ENCODE measurements around the gene CTTN. TPM values are rescaled to one million over a fixed set of nuclear protein-coding genes. Genes with fewer than 3 reads are reported as not detected.

Gene CTTN
- total and polyA plus RNA-seq, 8 donors: 68.7 to 130 (median 87.6) TPM

GRCh38 chr11:70473186-70473872 is 75.0 kb downstream of the CTTN start:
- DNase-seq (no peak), FAIRE-seq (no peak), ATAC-seq (no peak)
- intact Hi-C loops (cut with DNase I): no loop called here
- no peak overlapping the region for H3K27ac ChIP-seq
- no peaks in the 10 kb centered on the region for H3K36me3 ChIP-seq
- no peak overlapping the region for H3K4me3 ChIP-seq
- TF ChIP-seq CTCF (IDR thresholded peaks at IDR 0.05): no peak
- peaks cover 0 to 3% (median 0%) of the 10 kb centered on the region in 3 donors for H3K4me1 ChIP-seq
- no peaks in the 10 kb centered on the region for H3K27me3 ChIP-seq
- WGBS, 2 donors: 93 to 96% methylated on average over 22 of the region's 22 CpGs
- no peaks in the 10 kb centered on the region for H3K9me3 ChIP-seq

GRCh38 chr11:70473873-70474690 is 75.8 kb downstream of the CTTN start:
- intact Hi-C loops (cut with DNase I): no loop called here
- FAIRE-seq (no peak), DNase-seq (peak in 1 of 6 donors; percentile 43), ATAC-seq (no peak)
- no peak for TF ChIP-seq CTCF (IDR thresholded peaks at IDR 0.05)
- Histone ChIP-seq H3K9me3 (no peaks in the 10 kb centered on the region), H3K27me3 (no peaks in the 10 kb centered on the region), H3K27ac (no peak overlapping the region), H3K36me3 (no peaks in the 10 kb centered on the region), H3K4me1 (peaks cover 0 to 3% (median 0%) of the 10 kb centered on the region in 3 donors), H3K4me3 (no peak overlapping the region)
- 86 to 87% methylated on average over 18 of the region's 18 CpGs for WGBS, 2 donors

DNA sequence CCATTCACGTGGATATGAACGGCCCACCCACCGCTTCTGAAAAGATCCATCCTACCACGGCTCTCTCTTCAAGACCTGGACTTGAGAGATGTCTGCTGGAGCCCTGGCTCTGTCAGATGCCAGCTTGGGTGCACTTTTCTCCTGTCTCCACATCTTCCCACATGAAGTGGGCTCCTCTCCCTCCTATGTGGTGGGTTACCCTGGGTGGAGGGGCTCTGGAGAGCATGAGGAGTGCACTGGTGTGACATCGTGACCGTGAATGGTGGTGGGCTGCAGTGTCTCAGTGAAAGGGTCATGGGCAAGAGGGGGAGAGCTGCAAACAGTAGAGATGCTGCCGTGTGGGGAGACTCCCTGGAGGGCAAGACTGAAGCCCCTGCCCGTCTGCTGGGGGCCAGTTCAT is 76.4 kb downstream of the CTTN start:
- peaks cover 0 to 3% (median 0%) of the 10 kb centered on the region in 3 donors for H3K4me1 ChIP-seq
- no peak for FAIRE-seq
- H3K27ac ChIP-seq: no peak overlapping the region
- no peak for TF ChIP-seq CTCF (IDR thresholded peaks at IDR 0.05)
- H3K27me3 ChIP-seq: no peaks in the 10 kb centered on the region
- H3K4me3 ChIP-seq: no peak overlapping the region
- WGBS, 2 donors: 89 to 93% methylated on average over 8 of the region's 8 CpGs
- H3K9me3 ChIP-seq: no peaks in the 10 kb centered on the region
- DNase-seq: no peak
- ATAC-seq: no peak
- intact Hi-C loops (cut with DNase I): no loop called here
- no peaks in the 10 kb centered on the region for H3K36me3 ChIP-seq

- Histone ChIP-seq H3K9me3 (no peaks in the 10 kb centered on the region), H3K4me3 (no peak overlapping the region), H3K36me3 (no peaks in the 10 kb centered on the region), H3K27ac (no peak overlapping the region), H3K27me3 (no peaks in the 10 kb centered on the region), H3K4me1 (no peaks in the 10 kb centered on the region)
- no peak for ATAC-seq
- 66 to 73% methylated on average over 4 of the region's 4 CpGs for WGBS, 2 donors
- TF ChIP-seq CTCF (IDR thresholded peaks at IDR 0.05): no peak
- DNase-seq: no peak
- intact Hi-C loops (cut with DNase I): no loop called here
- FAIRE-seq: no peak
Measured at GRCh38 chr11:70476669-70477068, 78.3 kb downstream of the CTTN start.

DNA sequence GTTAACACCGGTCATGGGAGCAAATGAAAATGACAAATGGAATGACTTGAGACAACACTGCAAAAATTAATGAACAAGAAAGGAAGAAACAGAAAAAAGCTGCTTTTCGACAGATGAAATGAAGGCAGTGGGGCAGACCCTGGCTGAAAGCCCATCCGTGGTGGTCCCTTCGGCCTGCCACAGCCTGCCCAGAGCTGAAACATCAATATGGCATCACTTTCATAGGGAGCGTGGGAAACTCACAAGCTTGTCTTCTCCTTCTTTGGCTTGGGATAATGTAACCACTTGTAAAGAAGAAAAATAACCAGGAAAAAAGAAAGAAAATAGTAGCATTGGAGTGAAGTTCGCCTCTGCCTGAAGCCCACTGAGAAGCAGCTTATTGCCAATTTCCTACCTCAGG is 78.8 kb downstream of the CTTN start:
- Histone ChIP-seq H3K4me1 (no peaks in the 10 kb centered on the region), H3K27ac (no peak overlapping the region), H3K4me3 (no peak overlapping the region), H3K27me3 (no peaks in the 10 kb centered on the region), H3K36me3 (no peaks in the 10 kb centered on the region), H3K9me3 (no peaks in the 10 kb centered on the region)
- DNase-seq (peak in 1 of 6 donors; percentile 17), ATAC-seq (no peak), FAIRE-seq (no peak)
- intact Hi-C loops (cut with DNase I): no loop called here
- TF ChIP-seq CTCF (IDR thresholded peaks at IDR 0.05): no peak
- WGBS, 2 donors: 92 to 95% methylated on average over 6 of the region's 6 CpGs
